Measurements from ENCODE around the gene PCSK5.

Gene PCSK5

GRCh38 chr9:76200745-76201144, 310.3 kb downstream of the PCSK5 start:
- no peak for DNase-seq (ENCODE audit: low read depth)
- TF ChIP-seq, protein P1, sequence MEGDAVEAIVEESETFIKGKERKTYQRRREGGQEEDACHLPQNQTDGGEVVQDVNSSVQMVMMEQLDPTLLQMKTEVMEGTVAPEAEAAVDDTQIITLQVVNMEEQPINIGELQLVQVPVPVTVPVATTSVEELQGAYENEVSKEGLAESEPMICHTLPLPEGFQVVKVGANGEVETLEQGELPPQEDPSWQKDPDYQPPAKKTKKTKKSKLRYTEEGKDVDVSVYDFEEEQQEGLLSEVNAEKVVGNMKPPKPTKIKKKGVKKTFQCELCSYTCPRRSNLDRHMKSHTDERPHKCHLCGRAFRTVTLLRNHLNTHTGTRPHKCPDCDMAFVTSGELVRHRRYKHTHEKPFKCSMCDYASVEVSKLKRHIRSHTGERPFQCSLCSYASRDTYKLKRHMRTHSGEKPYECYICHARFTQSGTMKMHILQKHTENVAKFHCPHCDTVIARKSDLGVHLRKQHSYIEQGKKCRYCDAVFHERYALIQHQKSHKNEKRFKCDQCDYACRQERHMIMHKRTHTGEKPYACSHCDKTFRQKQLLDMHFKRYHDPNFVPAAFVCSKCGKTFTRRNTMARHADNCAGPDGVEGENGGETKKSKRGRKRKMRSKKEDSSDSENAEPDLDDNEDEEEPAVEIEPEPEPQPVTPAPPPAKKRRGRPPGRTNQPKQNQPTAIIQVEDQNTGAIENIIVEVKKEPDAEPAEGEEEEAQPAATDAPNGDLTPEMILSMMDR (IDR thresholded peaks at IDR 0.05; ENCODE audit: control insufficient read depth, extremely low read depth, insufficient read depth) = no peak

GRCh38 chr9:76203373-76203772, 312.9 kb downstream of the PCSK5 start:
- no peak overlapping the region for H3K4me3 ChIP-seq (ENCODE audit: low read depth, low read length)
- DNase-seq (ENCODE audit: low read depth) = peak; percentile 25
- TF ChIP-seq, protein P1 (IDR thresholded peaks at IDR 0.05; ENCODE audit: control insufficient read depth, extremely low read depth, insufficient read depth) = no peak

More at GRCh38 chr9:76200745-76201144, 310.3 kb downstream of the PCSK5 start:
- H3K4me3 ChIP-seq (ENCODE audit: low read depth, low read length) = no peak overlapping the region

DNA sequence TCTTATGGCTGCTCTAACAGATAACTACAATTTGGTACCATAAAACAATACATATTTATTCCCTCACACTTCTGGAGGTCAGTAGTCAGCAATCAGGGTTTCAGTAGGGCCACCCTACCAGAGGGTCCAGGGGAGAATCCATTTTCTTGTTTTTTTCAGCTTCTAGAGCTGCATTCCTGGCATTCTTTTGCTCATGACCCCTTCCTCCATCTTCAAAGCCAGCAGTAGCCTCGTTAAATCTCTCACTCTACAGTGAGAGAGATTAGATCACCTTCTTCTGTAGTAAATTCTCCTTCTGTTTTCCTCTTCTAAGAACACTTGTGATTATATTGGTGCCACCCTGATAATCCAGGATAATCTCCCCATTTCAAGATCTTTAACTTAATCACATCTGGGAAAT, 316.3 kb downstream of the PCSK5 start:
- TF ChIP-seq, protein P1 (IDR thresholded peaks at IDR 0.05; ENCODE audit: control insufficient read depth, extremely low read depth, insufficient read depth) = no peak
- no peak overlapping the region for H3K4me3 ChIP-seq (ENCODE audit: low read depth, low read length)
- DNase-seq (ENCODE audit: low read depth) = no peak

GRCh38 chr9:76213751-76214150, 323.3 kb downstream of the PCSK5 start:
- no peak overlapping the region for H3K4me3 ChIP-seq (ENCODE audit: low read depth, low read length)
- no peak for DNase-seq (ENCODE audit: low read depth)
- TF ChIP-seq, protein P1 (IDR thresholded peaks at IDR 0.05; ENCODE audit: control insufficient read depth, extremely low read depth, insufficient read depth) = no peak

GRCh38 chr9:76215066-76215465, 324.6 kb downstream of the PCSK5 start:
- TF ChIP-seq, protein P1 (IDR thresholded peaks at IDR 0.05; ENCODE audit: control insufficient read depth, extremely low read depth, insufficient read depth) = no peak
- no peak for DNase-seq (ENCODE audit: low read depth)
- H3K4me3 ChIP-seq (ENCODE audit: low read depth, low read length) = no peak overlapping the region

GRCh38 chr9:76216161-76216649, 325.7 kb downstream of the PCSK5 start:
- TF ChIP-seq, protein P1 (IDR thresholded peaks at IDR 0.05; ENCODE audit: control insufficient read depth, extremely low read depth, insufficient read depth) = no peak
- DNase-seq (ENCODE audit: low read depth) = no peak

More at GRCh38 chr9:76216161-76216649, 325.7 kb downstream of the PCSK5 start:
- H3K4me3 ChIP-seq (ENCODE audit: low read depth, low read length) = no peak overlapping the region

Data from LNCaP clone FGC (cell line).